Nucleus accumbens (tissue), 56 donors: Measurements from ENCODE around the gene DDX39B.

Experiments used
- DNase-seq, 56 donors: peaks; one replicate each; lab custom pipeline; 2025; lab: John Stamatoyannopoulos, UW

DDX39B gene

GRCh38 chr6:31557443-31558317, 15.9 kb upstream of the DDX39B start:
- no peak for DNase-seq

- DNase-seq = no peak
These were observed 14.5 kb upstream of the DDX39B start for GRCh38 chr6:31556307-31556706.

- peak in 15 of 56 donors; percentile 3 to 47 (median 16) for DNase-seq
These were observed 9.6 kb upstream of the DDX39B start for GRCh38 chr6:31551371-31551770.

- DNase-seq = no peak
These were observed 6.7 kb upstream of the DDX39B start for GRCh38 chr6:31548544-31548873.

- DNase-seq = peak in 1 of 56 donors; percentile 5
These were observed 6.1 kb upstream of the DDX39B start for GRCh38 chr6:31547727-31548543.

GRCh38 chr6:31546958-31547726, 5.3 kb upstream of the DDX39B start, which contains the start of gene NFKBIL1:
Gene NFKBIL1, plus strand, starts transcription at chr6:31547608. Its CDS starts 87 bp downstream, at chr6:31547695.
- DNase-seq = peak; percentile 69 to 99 (median 94)

- DNase-seq = peak; percentile 47 to 97 (median 87)
These were observed 4.6 kb upstream of the DDX39B start, which contains the start of gene ATP6V1G2 for GRCh38 chr6:31546339-31546957. Gene ATP6V1G2, minus strand, starts transcription at chr6:31546608. Its CDS starts 49 bp downstream, at chr6:31546559.

GRCh38 chr6:31545291-31545690, 3.5 kb upstream of the DDX39B start:
- no peak for DNase-seq

- no peak for DNase-seq
These were observed 2.9 kb upstream of the DDX39B start for GRCh38 chr6:31544676-31545075.

GRCh38 chr6:31543639-31544038, 1.8 kb upstream of the DDX39B start:
- DNase-seq = no peak

- peak in 12 of 56 donors; percentile 2 to 72 (median 32) for DNase-seq
These were observed 645 bp downstream of the DDX39B start for GRCh38 chr6:31541059-31541657.

- no peak for DNase-seq
These were observed 1.2 kb downstream of the DDX39B start for GRCh38 chr6:31540640-31541039.

- peak in 15 of 56 donors; percentile 6 to 39 (median 21) for DNase-seq
These were observed 2.9 kb downstream of the DDX39B start for GRCh38 chr6:31538805-31539400.

GRCh38 chr6:31535538-31536324, 6.1 kb downstream of the DDX39B start:
- DNase-seq = no peak

GRCh38 chr6:31534521-31535040, 7.2 kb downstream of the DDX39B start:
- no peak for DNase-seq

GRCh38 chr6:31534011-31534410, 7.8 kb downstream of the DDX39B start:
- DNase-seq = no peak

GRCh38 chr6:31533455-31533841, 8.4 kb downstream of the DDX39B start:
- no peak for DNase-seq
